HG03159 (cell line): ENCODE data around the gene NDUFS8.

Source experiments
- ATAC-seq: cut with Tn5 transposase; IDR thresholded peaks from one replicate; pipeline ENCODE4 v1.9.1; 2021; ENCODE audit warnings: mild to moderate bottlenecking, moderate library complexity; ENCODE audit not compliant: unreplicated experiment

NDUFS8 gene

GRCh38 chr11:68035266-68035876, 4.9 kb downstream of the NDUFS8 start:
- no peak for ATAC-seq

- no peak for ATAC-seq
Observed at GRCh38 chr11:68036141-68036716, 5.7 kb downstream of the NDUFS8 start.

- ATAC-seq = no peak
Observed at GRCh38 chr11:68036717-68037239, 6.3 kb downstream of the NDUFS8 start.

- no peak for ATAC-seq
Observed at GRCh38 chr11:68037411-68038225, 7.1 kb downstream of the NDUFS8 start.

- ATAC-seq = no peak
Observed at GRCh38 chr11:68038226-68038717, 7.8 kb downstream of the NDUFS8 start.

- ATAC-seq = no peak
Observed at GRCh38 chr11:68038718-68039525, 8.4 kb downstream of the NDUFS8 start, which contains the start of gene TCIRG1. Gene TCIRG1 (plus strand): TSS chr11:68039025. CDS start chr11:68041272, 2,247 bp downstream.

- no peak for ATAC-seq
Observed at GRCh38 chr11:68039526-68040086, 9.1 kb downstream of the NDUFS8 start.

- ATAC-seq = peak; percentile 42
Observed at GRCh38 chr11:68040101-68040956, 9.8 kb downstream of the NDUFS8 start.

- no peak for ATAC-seq
Observed at GRCh38 chr11:68040957-68041591, 10.6 kb downstream of the NDUFS8 start.

GRCh38 chr11:68041617-68042218, 11.2 kb downstream of the NDUFS8 start:
- no peak for ATAC-seq

- ATAC-seq = no peak
Observed at GRCh38 chr11:68042219-68043028, 11.9 kb downstream of the NDUFS8 start.

- ATAC-seq = no peak
Observed at GRCh38 chr11:68043029-68043348, 12.5 kb downstream of the NDUFS8 start.

GRCh38 chr11:68043349-68044144, 13.1 kb downstream of the NDUFS8 start:
- no peak for ATAC-seq

GRCh38 chr11:68044145-68044813, 13.8 kb downstream of the NDUFS8 start:
- ATAC-seq = no peak

- no peak for ATAC-seq
Observed at GRCh38 chr11:68044898-68045351, 14.4 kb downstream of the NDUFS8 start.
